K562 (cell line): ENCODE results near the gene ZCCHC24. TPM values are rescaled to one million over a fixed set of nuclear protein-coding genes. Genes with fewer than 3 reads are reported as not detected.

Experiments
- ATAC-seq: fragments of 200-7000 bp; cut with Tn5 transposase; 3 replicates; pipeline ENCODE4 v1.9.1; 2020; ENCODE audit warnings: moderate library complexity
- BruUV-seq: library from RNA; stranded (reverse); fragments of 400-500 nt; replicated peaks from 2 replicates; lab custom pipeline; 2021; lab: Mats Ljungman, UMichigan
- CTCF ChIA-PET: fragments of 300-600 bp; formaldehyde crosslinking; extraction: SDS; loops from one replicate; lab custom pipeline; 2021; ENCODE audit warnings: low intra/inter-chr PET ratio; lab: Yijun Ruan, JAX
- POLR2A ChIA-PET: fragments of 300-600, 350-650 bp; sonication (Branson Sonifier 250); formaldehyde crosslinking; extraction: SDS; loops from one replicate; lab custom pipeline; 2021; ENCODE audit warnings: antibody characterized with exemption, inconsistent platforms; lab: Yijun Ruan, JAX
- DNase-seq, 4 experiments: peaks; one replicate each; pipeline versions ENCODE4 v3.0.0 to v3.0.0-alpha.2; 2011 to 2018; ENCODE audit warnings: low spot score in 3 of 4, mixed read lengths in 3 of 4; ENCODE audit errors: extremely low read depth in 1 of 4
- FAIRE-seq: peaks from 2 replicates; lab custom pipeline; 2011; peaks lifted over from hg19 to GRCh38; lab: Jason Lieb, UNC
- H2AFZ ChIP-seq: 2 replicates; pipeline ENCODE4 v1.6.0; 2011; ENCODE audit warnings: low read depth, low read length, control low read depth, inconsistent platforms
- H3K27ac ChIP-seq: fragments of 200-600 bp; 3 replicates; pipeline ENCODE4 v1.8.0; 2011; ENCODE audit warnings: low read depth, mild to moderate bottlenecking, control low read depth, inconsistent platforms, low read length, moderate library complexity, mixed read lengths; ENCODE audit errors: extremely low read depth
- H3K27me3 ChIP-seq, 2 experiments: fragments of 300-600 bp in 1 of 2; 2 replicates in 1 of 2; 3 replicates in 1 of 2; pipeline versions ENCODE4 v1.6.0 to v1.8.0; 2011; ENCODE audit warnings: inconsistent platforms in 2 of 2, low read length in 2 of 2, mild to moderate bottlenecking in 1 of 2, mixed read lengths in 1 of 2, moderate library complexity in 1 of 2; ENCODE audit not compliant: control insufficient read depth in 2 of 2, insufficient read depth in 2 of 2
- H3K36me3 ChIP-seq: fragments of 300-600 bp; 3 replicates; pipeline ENCODE4 v1.8.0; 2011; ENCODE audit warnings: mild to moderate bottlenecking, low read length, inconsistent platforms; ENCODE audit not compliant: control insufficient read depth, insufficient read depth
- H3K4me1 ChIP-seq, 2 experiments: fragments of 200-600 bp in 1 of 2; replicated peaks in 1 of 2; 2 replicates in 1 of 2; 3 replicates in 1 of 2; pipeline versions ENCODE4 v1.5.1 to v1.8.0; 2011; ENCODE audit warnings: inconsistent platforms in 2 of 2, low read length in 2 of 2, mild to moderate bottlenecking in 1 of 2, mixed read lengths in 1 of 2, moderate library complexity in 1 of 2; ENCODE audit not compliant: control insufficient read depth in 2 of 2, insufficient read depth in 2 of 2
- H3K4me2 ChIP-seq: 2 replicates; pipeline ENCODE4 v1.6.1; 2011; ENCODE audit warnings: low read length, control low read depth, inconsistent platforms, mixed read lengths; ENCODE audit not compliant: insufficient read depth
- H3K4me3 ChIP-seq: fragments of 200-600 bp; sonication (generic), shearing (Covaris generic); 2 replicates; pipeline ENCODE4 v1.5.1; 2016; ENCODE audit warnings: control low read depth, inconsistent platforms
- H3K79me2 ChIP-seq: fragments of 200-600 bp; 3 replicates; pipeline ENCODE4 v1.8.0; 2011; ENCODE audit warnings: low read length, inconsistent platforms; ENCODE audit not compliant: control insufficient read depth, insufficient read depth
- H3K9ac ChIP-seq, 2 experiments: 2 replicates each; pipeline versions ENCODE4 v1.6.0 to v1.6.1; 2011; ENCODE audit warnings: low read depth in 2 of 2, low read length in 2 of 2, control low read depth in 1 of 2, inconsistent platforms in 1 of 2, mild to moderate bottlenecking in 1 of 2, mixed read lengths in 1 of 2; ENCODE audit not compliant: insufficient read depth in 1 of 2
- H3K9me1 ChIP-seq: one replicate; pipeline ENCODE4 v1.6.0; 2011; ENCODE audit warnings: inconsistent platforms, mild to moderate bottlenecking, low read length, moderate library complexity; ENCODE audit not compliant: control insufficient read depth, insufficient read depth
- H3K9me3 ChIP-seq: replicated peaks from 2 replicates; pipeline ENCODE4 v1.5.1; 2011; ENCODE audit warnings: low read depth, low read length, inconsistent platforms; ENCODE audit not compliant: control insufficient read depth, insufficient read depth
- H4K20me1 ChIP-seq: replicated peaks from 2 replicates; pipeline ENCODE4 v1.6.1; 2011; ENCODE audit warnings: low read length, inconsistent platforms, mixed read lengths; ENCODE audit not compliant: control insufficient read depth, insufficient read depth
- CBX8 ChIP-seq: fragments of 200-600 bp; sonication (generic); IDR thresholded peaks from 2 replicates; pipeline ENCODE4 v1.6.1; 2012; ENCODE audit warnings: borderline replicate concordance, mixed run types, low read depth, mild to moderate bottlenecking, moderate library complexity, mixed read lengths, low read length, control low read depth, inconsistent platforms; ENCODE audit not compliant: poor library complexity, severe bottlenecking; ENCODE audit errors: extremely low read depth
- HDGF ChIP-seq: fragments of 450-650 bp; IDR thresholded peaks from 2 replicates; pipeline ENCODE4 v1.6.1; 2016
- NR4A1 ChIP-seq, 2 experiments: fragments of 250-450 bp in 1 of 2; fragments of 450-650 bp in 1 of 2; sonication (Bioruptor Pico) in 1 of 2; IDR thresholded peaks; 2 replicates each; pipeline versions ENCODE4 v1.4.0 to v1.6.1; 2016 to 2020; ENCODE audit warnings: mild to moderate bottlenecking in 2 of 2, missing compliant biosample characterization in 1 of 2, missing genetic modification characterization in 1 of 2, moderate library complexity in 1 of 2
- PCBP2 ChIP-seq: fragments of 200-400 bp; formaldehyde crosslinking; IDR thresholded peaks from 2 replicates; pipeline ENCODE4 v1.6.1; 2018; ENCODE audit warnings: low read length, low read depth, mild to moderate bottlenecking, moderate library complexity; ENCODE audit not compliant: poor library complexity, severe bottlenecking
- RBM17 ChIP-seq: fragments of 200-400 bp; formaldehyde crosslinking; IDR thresholded peaks from 2 replicates; pipeline ENCODE4 v1.6.1; 2017; ENCODE audit warnings: low read depth, mild to moderate bottlenecking, low read length, borderline replicate concordance
- SMARCB1 ChIP-seq: IDR thresholded peaks from 2 replicates; pipeline ENCODE4 v1.6.1; 2011; ENCODE audit warnings: improper control_type of control experiment, low read depth; ENCODE audit not compliant: insufficient read length
- SMARCC2 ChIP-seq: fragments of 450-650 bp; IDR thresholded peaks from 2 replicates; pipeline ENCODE4 v1.6.1; 2017; ENCODE audit warnings: antibody characterized with exemption, moderate library complexity, mild to moderate bottlenecking, low read depth
- SP1 ChIP-seq: sonication (generic); formaldehyde crosslinking; IDR thresholded peaks from 2 replicates; pipeline ENCODE4 v1.8.1; 2022; ENCODE audit warnings: mild to moderate bottlenecking, missing genetic modification reagents
- TSC22D4 ChIP-seq: fragments of 450-650 bp; IDR thresholded peaks from 2 replicates; pipeline ENCODE4 v1.6.1; 2016; ENCODE audit warnings: missing genetic modification characterization, missing biosample characterization, control low read depth
- ZNF12 ChIP-seq: sonication (generic); formaldehyde crosslinking; IDR thresholded peaks from 2 replicates; pipeline ENCODE4 v1.4.0; 2020; ENCODE audit warnings: mild to moderate bottlenecking, missing genetic modification reagents
- WGBS: fragments of 100-300 bp; shearing (Covaris generic); methylation state at CpG from one replicate; pipeline ENCODE4 v1.1.6; 2016; ENCODE audit warnings: low coverage, mixed read lengths; ENCODE audit not compliant: insufficient coverage; ENCODE audit errors: missing lambda C conversion rate; 5-methylcytosine and 5-hydroxymethylcytosine counted together
- in situ Hi-C: fragments of 300-500 bp; cut with MboI; formaldehyde crosslinking; loops from 4 replicates; pipeline ENCODE4 v1.15.0; 2018; ENCODE audit warnings: inconsistent platforms, mixed read lengths
- intact Hi-C: fragments of 100-400 bp; cut with micrococcal nuclease; formaldehyde crosslinking; loops from 2 replicates; pipeline ENCODE4 v1.14.2; 2022
- polyA plus RNA-seq, 8 experiments: library from polyadenylated mRNA; depleted of rRNA in 4 of 8; stranded (reverse) in 5 of 8; unstranded in 3 of 8; fragments of >200 nt; fragmentation: Nextera tagmentation in 2 of 8; fragmentation: Illumina TruSeq in 1 of 8; extraction: Ambion mirVana in 2 of 8; extraction: Trizol in 1 of 8; gene quantifications; 2 replicates each; pipeline versions ENCODE4 v1.2.1 to v1.2.3, GENCODE V29; 2011 to 2014; ENCODE audit warnings: inconsistent platforms in 1 of 8, missing spikeins in 1 of 8
- total RNA-seq, 7 experiments: library from RNA; depleted of rRNA in 6 of 7; stranded (reverse); fragments of >200 nt in 6 of 7; fragmentation: Illumina TruSeq in 2 of 7; extraction: Trizol in 2 of 7; gene quantifications; 2 replicates each; pipeline versions ENCODE4 v1.2.1 to v1.2.3, GENCODE V29; 2011 to 2021; ENCODE audit warnings: low replicate concordance in 1 of 7
- TF ChIP-seq, protein P1 (sequence below): sonication (generic); formaldehyde crosslinking; IDR thresholded peaks from 2 replicates; pipeline ENCODE4 v1.5.0; 2020; ENCODE audit warnings: missing genetic modification reagents

Gene ZCCHC24
- total and polyA plus RNA-seq, 9 of the 15 experiments (the other 6 are each of a cell fraction or from before 2014, with no cell fraction given): 0.84 to 11.0 (median 4.6) TPM

- ChIA-PET POLR2A (interaction anchor here (0.6 to 1.2 kb wide), 3 partner anchors 20 to 1455 kb away, joined by 3 read pairs; no protein-coding TSS in a partner anchor), CTCF (interaction anchor here (1.1 kb wide), 1 partner anchor 116 kb away, joined by 4 read pairs; no protein-coding TSS in a partner anchor)
- Histone ChIP-seq H3K36me3 (no peaks in the 10 kb centered on the region), H3K79me2 (no peaks in the 10 kb centered on the region), H3K4me2 (no peak overlapping the region), H3K27ac (no peak overlapping the region), H3K9me1 (no peaks in the 10 kb centered on the region)
- 39% methylated on average over 9 of the region's 9 CpGs for WGBS
- no peak for FAIRE-seq
- TF ChIP-seq PCBP2 (no peak), HDGF (no peak), SP1 (CRISPR knock-in tag) (no peak), CBX8 (no peak), ZNF12 (CRISPR knock-in tag) (no peak), TSC22D4 (tag) (no peak), NR4A1 (CRISPR knock-in tag; IDR thresholded peaks at IDR 0.05) (no peak), NR4A1 (tag; IDR thresholded peaks at IDR 0.05) (no peak), SMARCB1 (no peak), SMARCC2 (no peak), RBM17 (no peak)
- TF ChIP-seq, protein P1, sequence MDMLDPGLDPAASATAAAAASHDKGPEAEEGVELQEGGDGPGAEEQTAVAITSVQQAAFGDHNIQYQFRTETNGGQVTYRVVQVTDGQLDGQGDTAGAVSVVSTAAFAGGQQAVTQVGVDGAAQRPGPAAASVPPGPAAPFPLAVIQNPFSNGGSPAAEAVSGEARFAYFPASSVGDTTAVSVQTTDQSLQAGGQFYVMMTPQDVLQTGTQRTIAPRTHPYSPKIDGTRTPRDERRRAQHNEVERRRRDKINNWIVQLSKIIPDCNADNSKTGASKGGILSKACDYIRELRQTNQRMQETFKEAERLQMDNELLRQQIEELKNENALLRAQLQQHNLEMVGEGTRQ (CRISPR knock-in tag): no peak
- TF ChIP-seq, all 486 proteins: peak for 0
- intact Hi-C loops: no loop called here
- BruUV-seq: no TSS peak
- H3K4me1 ChIP-seq: peaks cover 7 to 14% of the 10 kb centered on the region in 2 experiments
- H3K27me3 ChIP-seq: peaks cover 5 to 24% of the 10 kb centered on the region in 2 experiments; a peak in 3 of 5 replicates
- DNase-seq (peak in 2 of 4 experiments; percentile 32 to 42), ATAC-seq (peak; percentile 13; the same call in 2 of the 3 replicates)
- H3K9ac ChIP-seq: peak overlapping the region in 1 of 2 experiments; percentile 41; a peak in 1 of 4 replicates
- peak overlapping the region; percentile 82 for H2AFZ ChIP-seq
- in situ Hi-C loops: no loop called here
- H3K9me3 ChIP-seq: no peaks in the 10 kb centered on the region
- no peak overlapping the region for H3K4me3 ChIP-seq
- H4K20me1 ChIP-seq: peaks cover 4% of the 10 kb centered on the region; the same call in 1 of the 2 replicates
Observed at GRCh38 chr10:79490400-79491142, 45.1 kb upstream of the ZCCHC24 start.
